ENCODE results near the gene RBM19. TPM values are rescaled to one million over a fixed set of nuclear protein-coding genes. Genes with fewer than 3 reads are reported as not detected.

Gene RBM19
- total and polyA plus RNA-seq, 7 experiments from 2014 or later: 10.8 to 108 (median 59.0) TPM

- H3K4me3 ChIP-seq (ENCODE audit: low read length): no peak overlapping the region
- ATAC-seq (no peak), DNase-seq (no peak)
- no peaks in the 10 kb centered on the region for H3K27me3 Mint-ChIP-seq
- peaks cover 6 to 49% (median 16%) of the 10 kb centered on the region in 5 donors for H3K36me3 Mint-ChIP-seq
- peaks cover 0 to 18% (median 8%) of the 10 kb centered on the region in 7 donors for H3K4me1 Mint-ChIP-seq
- intact Hi-C loops (cut with micrococcal nuclease): no loop called here
- no peaks in the 10 kb centered on the region for H3K9me3 ChIP-seq (ENCODE audit: control insufficient read depth in 2 of 3, low read length in 3 of 3)
- CTCF ChIA-PET: no interaction called here
- no peak overlapping the region for H3K27ac Mint-ChIP-seq
- H3K27ac ChIP-seq (ENCODE audit: low read depth, low read length): no peak overlapping the region
- peaks cover 0 to 1% (median 0%) of the 10 kb centered on the region in 11 donors for H3K9me3 Mint-ChIP-seq
- no peaks in the 10 kb centered on the region for H3K27me3 ChIP-seq (ENCODE audit: control insufficient read depth in 2 of 2, insufficient read depth in 2 of 2, low read length in 2 of 2)
- H3K36me3 ChIP-seq (ENCODE audit: control insufficient read depth in 2 of 3, insufficient read depth in 3 of 3, low read length in 3 of 3): peaks cover 0 to 77% (median 6%) of the 10 kb centered on the region in 3 experiments
- POLR2A ChIA-PET: no interaction called here
- no peak overlapping the region for H3K4me3 Mint-ChIP-seq
- H3K4me1 ChIP-seq (ENCODE audit: control insufficient read depth in 2 of 2, insufficient read depth in 2 of 2, low read length in 2 of 2): no peaks in the 10 kb centered on the region
Measured at GRCh38 chr12:113860059-113860820, 105.9 kb downstream of the RBM19 start.

GRCh38 chr12:113858841-113859386, 107.2 kb downstream of the RBM19 start:
- Histone ChIP-seq H3K4me3 (ENCODE audit: low read length) (no peak overlapping the region), H3K27ac (ENCODE audit: low read depth, low read length) (no peak overlapping the region), H3K9me3 (ENCODE audit: control insufficient read depth in 2 of 3, low read length in 3 of 3) (no peaks in the 10 kb centered on the region), H3K36me3 (ENCODE audit: control insufficient read depth in 2 of 3, insufficient read depth in 3 of 3, low read length in 3 of 3) (peaks cover 0 to 86% (median 6%) of the 10 kb centered on the region in 3 experiments), H3K4me1 (ENCODE audit: control insufficient read depth in 2 of 2, insufficient read depth in 2 of 2, low read length in 2 of 2) (no peaks in the 10 kb centered on the region), H3K27me3 (ENCODE audit: control insufficient read depth in 2 of 2, insufficient read depth in 2 of 2, low read length in 2 of 2) (no peaks in the 10 kb centered on the region)
- Mint-ChIP-seq H3K4me3 (no peak overlapping the region), H3K27ac (peak overlapping the region in 1 of 9 donors; percentile 4), H3K36me3 (peaks cover 0 to 55% (median 11%) of the 10 kb centered on the region in 5 donors), H3K9me3 (peaks cover 0 to 1% (median 0%) of the 10 kb centered on the region in 11 donors), H3K27me3 (no peaks in the 10 kb centered on the region), H3K4me1 (peaks cover 0 to 10% (median 5%) of the 10 kb centered on the region in 7 donors)
- intact Hi-C loops (cut with micrococcal nuclease): no loop called here
- DNase-seq (no peak), ATAC-seq (no peak)
- CTCF ChIA-PET: no interaction called here
- POLR2A ChIA-PET: no interaction called here

GRCh38 chr12:113857371-113857770, 108.8 kb downstream of the RBM19 start:
- H3K36me3 ChIP-seq (ENCODE audit: control insufficient read depth in 2 of 3, insufficient read depth in 3 of 3, low read length in 3 of 3): peaks cover 0 to 98% (median 6%) of the 10 kb centered on the region in 3 experiments
- no peaks in the 10 kb centered on the region for H3K4me1 ChIP-seq (ENCODE audit: control insufficient read depth in 2 of 2, insufficient read depth in 2 of 2, low read length in 2 of 2)
- Mint-ChIP-seq H3K9me3 (peaks cover 0 to 1% (median 0%) of the 10 kb centered on the region in 11 donors), H3K4me3 (no peak overlapping the region), H3K4me1 (peaks cover 0 to 7% (median 4%) of the 10 kb centered on the region in 7 donors), H3K27ac (no peak overlapping the region), H3K36me3 (peaks cover 0 to 62% (median 11%) of the 10 kb centered on the region in 5 donors), H3K27me3 (no peaks in the 10 kb centered on the region)
- H3K9me3 ChIP-seq (ENCODE audit: control insufficient read depth in 2 of 3, low read length in 3 of 3): no peaks in the 10 kb centered on the region
- H3K27ac ChIP-seq (ENCODE audit: low read depth, low read length): no peak overlapping the region
- H3K27me3 ChIP-seq (ENCODE audit: control insufficient read depth in 2 of 2, insufficient read depth in 2 of 2, low read length in 2 of 2): no peaks in the 10 kb centered on the region
- ATAC-seq (no peak), DNase-seq (no peak)
- H3K4me3 ChIP-seq (ENCODE audit: low read length): no peak overlapping the region
- intact Hi-C loops (cut with micrococcal nuclease): no loop called here
- POLR2A ChIA-PET: no interaction called here
- CTCF ChIA-PET: no interaction called here

- POLR2A ChIA-PET: no interaction called here
- H3K36me3 ChIP-seq (ENCODE audit: control insufficient read depth in 2 of 3, insufficient read depth in 3 of 3, low read length in 3 of 3): peaks cover 0 to 94% (median 6%) of the 10 kb centered on the region in 3 experiments
- no peak overlapping the region for H3K4me3 ChIP-seq (ENCODE audit: low read length)
- no peak overlapping the region for H3K27ac Mint-ChIP-seq
- no peak overlapping the region for H3K4me3 Mint-ChIP-seq
- peaks cover 0 to 52% (median 10%) of the 10 kb centered on the region in 5 donors for H3K36me3 Mint-ChIP-seq
- H3K9me3 ChIP-seq (ENCODE audit: control insufficient read depth in 2 of 3, low read length in 3 of 3): no peaks in the 10 kb centered on the region
- H3K27me3 Mint-ChIP-seq: no peaks in the 10 kb centered on the region
- no peaks in the 10 kb centered on the region for H3K4me1 ChIP-seq (ENCODE audit: control insufficient read depth in 2 of 2, insufficient read depth in 2 of 2, low read length in 2 of 2)
- peaks cover 0 to 5% (median 0%) of the 10 kb centered on the region in 7 donors for H3K4me1 Mint-ChIP-seq
- no peak for DNase-seq
- CTCF ChIA-PET: no interaction called here
- H3K27me3 ChIP-seq (ENCODE audit: control insufficient read depth in 2 of 2, insufficient read depth in 2 of 2, low read length in 2 of 2): no peaks in the 10 kb centered on the region
- intact Hi-C loops (cut with micrococcal nuclease): no loop called here
- ATAC-seq: no peak
- H3K9me3 Mint-ChIP-seq: peaks cover 0 to 1% (median 0%) of the 10 kb centered on the region in 11 donors
- no peak overlapping the region for H3K27ac ChIP-seq (ENCODE audit: low read depth, low read length)
Measured at GRCh38 chr12:113855998-113856397, 110.1 kb downstream of the RBM19 start.

GRCh38 chr12:113854385-113855142, 111.6 kb downstream of the RBM19 start:
- Mint-ChIP-seq H3K27ac (peak overlapping the region in 1 of 9 donors; percentile 47), H3K9me3 (peaks cover 0 to 1% (median 0%) of the 10 kb centered on the region in 11 donors), H3K27me3 (no peaks in the 10 kb centered on the region), H3K36me3 (peaks cover 0 to 48% (median 10%) of the 10 kb centered on the region in 5 donors), H3K4me1 (peaks cover 0 to 5% (median 0%) of the 10 kb centered on the region in 7 donors), H3K4me3 (no peak overlapping the region)
- intact Hi-C loops (cut with micrococcal nuclease): no loop called here
- H3K27ac ChIP-seq (ENCODE audit: low read depth, low read length): no peak overlapping the region
- no peaks in the 10 kb centered on the region for H3K9me3 ChIP-seq (ENCODE audit: control insufficient read depth in 2 of 3, low read length in 3 of 3)
- DNase-seq (no peak), ATAC-seq (no peak)
- H3K4me1 ChIP-seq (ENCODE audit: control insufficient read depth in 2 of 2, insufficient read depth in 2 of 2, low read length in 2 of 2): no peaks in the 10 kb centered on the region
- ChIA-PET POLR2A (no interaction called here), CTCF (no interaction called here)
- H3K36me3 ChIP-seq (ENCODE audit: control insufficient read depth in 2 of 3, insufficient read depth in 3 of 3, low read length in 3 of 3): peaks cover 0 to 94% (median 6%) of the 10 kb centered on the region in 3 experiments
- H3K27me3 ChIP-seq (ENCODE audit: control insufficient read depth in 2 of 2, insufficient read depth in 2 of 2, low read length in 2 of 2): no peaks in the 10 kb centered on the region
- no peak overlapping the region for H3K4me3 ChIP-seq (ENCODE audit: low read length)

GRCh38 chr12:113853491-113853890, 112.6 kb downstream of the RBM19 start:
- ATAC-seq (no peak), DNase-seq (no peak)
- POLR2A ChIA-PET: no interaction called here
- Histone ChIP-seq H3K36me3 (ENCODE audit: control insufficient read depth in 2 of 3, insufficient read depth in 3 of 3, low read length in 3 of 3) (peaks cover 0 to 93% (median 6%) of the 10 kb centered on the region in 3 experiments), H3K4me3 (ENCODE audit: low read length) (no peak overlapping the region), H3K4me1 (ENCODE audit: control insufficient read depth in 2 of 2, insufficient read depth in 2 of 2, low read length in 2 of 2) (no peaks in the 10 kb centered on the region), H3K9me3 (ENCODE audit: control insufficient read depth in 2 of 3, low read length in 3 of 3) (no peaks in the 10 kb centered on the region), H3K27me3 (ENCODE audit: control insufficient read depth in 2 of 2, insufficient read depth in 2 of 2, low read length in 2 of 2) (no peaks in the 10 kb centered on the region), H3K27ac (ENCODE audit: low read depth, low read length) (no peak overlapping the region)
- H3K4me1 Mint-ChIP-seq: peaks cover 0 to 5% (median 0%) of the 10 kb centered on the region in 7 donors
- no peaks in the 10 kb centered on the region for H3K27me3 Mint-ChIP-seq
- no peak overlapping the region for H3K4me3 Mint-ChIP-seq
- intact Hi-C loops (cut with micrococcal nuclease): no loop called here
- peaks cover 0 to 1% (median 0%) of the 10 kb centered on the region in 11 donors for H3K9me3 Mint-ChIP-seq
- H3K36me3 Mint-ChIP-seq: peaks cover 0 to 42% (median 10%) of the 10 kb centered on the region in 5 donors
- no peak overlapping the region for H3K27ac Mint-ChIP-seq
- CTCF ChIA-PET: interaction anchor here (0.7 kb wide), 1 partner anchor 680 kb away, joined by 3 read pairs; no protein-coding TSS in a partner anchor

Measured in naive thymus-derived CD4-positive, alpha-beta T cell (primary cell).